ENCODE measurements around the gene SEC61G. TPM values are rescaled to one million over a fixed set of nuclear protein-coding genes. Genes with fewer than 3 reads are reported as not detected.

SEC61G gene
- polyA plus RNA-seq, 1 of the 3 experiments (the other 2 are of a cell fraction): 229 TPM

- no peak for TF ChIP-seq NFIC (IDR thresholded peaks at IDR 0.05; ENCODE audit: borderline replicate concordance)
- no peak for TF ChIP-seq FOSL2 (IDR thresholded peaks at IDR 0.05; ENCODE audit: borderline replicate concordance, low read depth)
- no peak for TF ChIP-seq GATA2 (CRISPR knock-in tag; IDR thresholded peaks at IDR 0.05)
- TF ChIP-seq POLR2AphosphoS5 (IDR thresholded peaks at IDR 0.05; ENCODE audit: low read depth, low read length): no peak
Observed at GRCh38 chr7:54782829-54783228, 23.8 kb upstream of the SEC61G start (continued).

GRCh38 chr7:54782314-54782713 is 23.3 kb upstream of the SEC61G start:
- H3K9me2 ChIP-seq: no peaks in the 10 kb centered on the region
- no peaks in the 10 kb centered on the region for H3F3A ChIP-seq (replicated peaks; ENCODE audit: insufficient read depth)
- no peaks in the 10 kb centered on the region for H3K27me3 ChIP-seq (ENCODE audit: insufficient read depth)
- H4K20me1 ChIP-seq (ENCODE audit: insufficient read depth): no peaks in the 10 kb centered on the region
- WGBS (ENCODE audit: low lambda C conversion rate): 93% methylated on average over 10 of the region's 10 CpGs
- TF ChIP-seq POLR2AphosphoS5 (IDR thresholded peaks at IDR 0.05; ENCODE audit: low read depth, low read length): no peak
- TF ChIP-seq TEAD4 (IDR thresholded peaks at IDR 0.05; ENCODE audit: borderline replicate concordance, insufficient read depth): no peak
- no peak for TF ChIP-seq FOXM1 (IDR thresholded peaks at IDR 0.05; ENCODE audit: low read depth)
- TF ChIP-seq NFIC (IDR thresholded peaks at IDR 0.05; ENCODE audit: borderline replicate concordance): no peak
- no peak for TF ChIP-seq YY1 (IDR thresholded peaks at IDR 0.05; ENCODE audit: low read depth)
- TF ChIP-seq EP300 (IDR thresholded peaks at IDR 0.05; ENCODE audit: borderline replicate concordance in 1 of 2, low read depth in 1 of 2, low read length in 1 of 2): no peak
- no peak for TF ChIP-seq PBX3 (IDR thresholded peaks at IDR 0.05)
- no peak for TF ChIP-seq TCF12 (IDR thresholded peaks at IDR 0.05)
- no peak for TF ChIP-seq RFX5 (IDR thresholded peaks at IDR 0.05; ENCODE audit: low read length)
- no peak for TF ChIP-seq JUND (IDR thresholded peaks at IDR 0.05)
- TF ChIP-seq MEF2A (IDR thresholded peaks at IDR 0.05; ENCODE audit: borderline replicate concordance, low read depth): no peak
- no peak for TF ChIP-seq USF2 (IDR thresholded peaks at IDR 0.05; ENCODE audit: borderline replicate concordance, low read depth, low read length)
- no peak for TF ChIP-seq RCOR1 (IDR thresholded peaks at IDR 0.05; ENCODE audit: low read length)
- TF ChIP-seq EZH2phosphoT487 (IDR thresholded peaks at IDR 0.05; ENCODE audit: borderline replicate concordance, low read depth): no peak
- TF ChIP-seq RXRA (IDR thresholded peaks at IDR 0.05; ENCODE audit: borderline replicate concordance, low read depth): no peak
- TF ChIP-seq GABPA (IDR thresholded peaks at IDR 0.05; ENCODE audit: low read depth): no peak
- no peak for TF ChIP-seq CHD2 (IDR thresholded peaks at IDR 0.05; ENCODE audit: low read length, partially characterized antibody)
- no peak for TF ChIP-seq FOSL2 (IDR thresholded peaks at IDR 0.05; ENCODE audit: borderline replicate concordance, low read depth)
- TF ChIP-seq FOXJ3 (CRISPR knock-in tag; IDR thresholded peaks at IDR 0.05): no peak
- TF ChIP-seq IRF3 (IDR thresholded peaks at IDR 0.05; ENCODE audit: low read depth, low read length): no peak
- H3K9me3 ChIP-seq: no peaks in the 10 kb centered on the region
- no peak overlapping the region for H2AFZ ChIP-seq (ENCODE audit: low read depth)
- no peak overlapping the region for H3K4me3 ChIP-seq (ENCODE audit: low read depth in 2 of 2, low read length in 1 of 2)
- no peak for DNase-seq
- no peak overlapping the region for H3K27ac ChIP-seq (ENCODE audit: low read depth in 2 of 2, low read length in 1 of 2)
- ChIA-PET CTCF (interaction anchor here (3.2 to 42.7 kb wide), 3 partner anchors 9 to 466 kb away, joined by 10 to 1068 read pairs (median 114); no protein-coding TSS in a partner anchor), POLR2A (no interaction called here)
- H3K4me1 ChIP-seq (ENCODE audit: control insufficient read depth in 1 of 2, insufficient read depth in 2 of 2, low read depth in 1 of 2, low read length in 1 of 2): no peaks in the 10 kb centered on the region
- no peaks in the 10 kb centered on the region for H3K36me3 ChIP-seq (replicated peaks in 1 of 2; ENCODE audit: control insufficient read depth in 1 of 2, insufficient read depth in 2 of 2, low read length in 1 of 2)
- no peak overlapping the region for H3K4me2 ChIP-seq
- no peaks in the 10 kb centered on the region for H3K79me2 ChIP-seq (ENCODE audit: insufficient read depth)
- no peak overlapping the region for H3K9ac ChIP-seq
